Measurements from ENCODE around the gene FIGNL2. TPM values are rescaled to one million over a fixed set of nuclear protein-coding genes. Genes with fewer than 3 reads are reported as not detected.

The FIGNL2 gene
- total RNA-seq (ENCODE audit: low replicate concordance): 5.7 and 17.8 TPM in 2 replicates
- long read RNA-seq, partial matches to known transcripts: 0 of 2 reads
- long read RNA-seq, other reads (novel, unspliced or antisense): 2 of 2 reads

GRCh38 chr12:51848326-51848727 is at the start of gene FIGNL2:
Gene FIGNL2 (minus strand): TSS chr12:51848718. CDS start chr12:51822413, 26,305 bp downstream.
- Mint-ChIP-seq H3K36me3 (no peaks in the 10 kb centered on the region), H3K9me3 (no peaks in the 10 kb centered on the region), H3K4me3 (peak within 1 kb of the TSS; percentile 91), H3K27ac (no peak within 1 kb of the TSS), H3K27me3 (no peaks in the 10 kb centered on the region), H3K4me1 (ENCODE audit: unreplicated experiment) (peaks cover 55% of the 10 kb centered on the region)
- no peak for DNase-seq (ENCODE audit: extremely low spot score, unreplicated experiment)
- TF ChIP-seq CTCF (conservative IDR thresholded peaks at IDR 0.05): no peak

GRCh38 chr12:51897181-51897580 is 48.7 kb upstream of the FIGNL2 start:
- H3K36me3 Mint-ChIP-seq: no peaks in the 10 kb centered on the region
- H3K27me3 Mint-ChIP-seq: peaks cover 6% of the 10 kb centered on the region
- H3K9me3 Mint-ChIP-seq: no peaks in the 10 kb centered on the region
- no peak overlapping the region for H3K4me3 Mint-ChIP-seq
- no peak overlapping the region for H3K27ac Mint-ChIP-seq
- H3K4me1 Mint-ChIP-seq (ENCODE audit: unreplicated experiment): peaks cover 8% of the 10 kb centered on the region
- no peak for DNase-seq (ENCODE audit: extremely low spot score, unreplicated experiment)
- no peak for TF ChIP-seq CTCF (conservative IDR thresholded peaks at IDR 0.05)

GRCh38 chr12:51896236-51896635 is 47.7 kb upstream of the FIGNL2 start:
- Mint-ChIP-seq H3K27me3 (peaks cover 6% of the 10 kb centered on the region), H3K4me3 (no peak overlapping the region), H3K9me3 (no peaks in the 10 kb centered on the region), H3K4me1 (ENCODE audit: unreplicated experiment) (peaks cover 11% of the 10 kb centered on the region), H3K36me3 (no peaks in the 10 kb centered on the region), H3K27ac (peak overlapping the region; percentile 46)
- no peak for DNase-seq (ENCODE audit: extremely low spot score, unreplicated experiment)
- no peak for TF ChIP-seq CTCF (conservative IDR thresholded peaks at IDR 0.05)

GRCh38 chr12:51895378-51896135 is 47.0 kb upstream of the FIGNL2 start:
- no peaks in the 10 kb centered on the region for H3K36me3 Mint-ChIP-seq
- H3K4me1 Mint-ChIP-seq (ENCODE audit: unreplicated experiment): peaks cover 11% of the 10 kb centered on the region
- peaks cover 6% of the 10 kb centered on the region for H3K27me3 Mint-ChIP-seq
- no peak overlapping the region for H3K27ac Mint-ChIP-seq
- no peak for TF ChIP-seq CTCF (conservative IDR thresholded peaks at IDR 0.05)
- no peaks in the 10 kb centered on the region for H3K9me3 Mint-ChIP-seq
- no peak for DNase-seq (ENCODE audit: extremely low spot score, unreplicated experiment)
- no peak overlapping the region for H3K4me3 Mint-ChIP-seq

GRCh38 chr12:51893786-51894185 is 45.3 kb upstream of the FIGNL2 start:
- H3K27me3 Mint-ChIP-seq: peaks cover 6% of the 10 kb centered on the region
- TF ChIP-seq CTCF (conservative IDR thresholded peaks at IDR 0.05): no peak
- DNase-seq (ENCODE audit: extremely low spot score, unreplicated experiment): no peak
- peaks cover 11% of the 10 kb centered on the region for H3K4me1 Mint-ChIP-seq (ENCODE audit: unreplicated experiment)
- no peaks in the 10 kb centered on the region for H3K9me3 Mint-ChIP-seq
- no peak overlapping the region for H3K4me3 Mint-ChIP-seq
- H3K27ac Mint-ChIP-seq: no peak overlapping the region
- no peaks in the 10 kb centered on the region for H3K36me3 Mint-ChIP-seq
